ENCODE measurements around the gene NR1H4.
"Not testable (repeated sequence)": the region's sequence is repeated elsewhere in the genome, so short reads cannot be mapped to it uniquely, and the experiment has no call there.

Gene NR1H4

DNA sequence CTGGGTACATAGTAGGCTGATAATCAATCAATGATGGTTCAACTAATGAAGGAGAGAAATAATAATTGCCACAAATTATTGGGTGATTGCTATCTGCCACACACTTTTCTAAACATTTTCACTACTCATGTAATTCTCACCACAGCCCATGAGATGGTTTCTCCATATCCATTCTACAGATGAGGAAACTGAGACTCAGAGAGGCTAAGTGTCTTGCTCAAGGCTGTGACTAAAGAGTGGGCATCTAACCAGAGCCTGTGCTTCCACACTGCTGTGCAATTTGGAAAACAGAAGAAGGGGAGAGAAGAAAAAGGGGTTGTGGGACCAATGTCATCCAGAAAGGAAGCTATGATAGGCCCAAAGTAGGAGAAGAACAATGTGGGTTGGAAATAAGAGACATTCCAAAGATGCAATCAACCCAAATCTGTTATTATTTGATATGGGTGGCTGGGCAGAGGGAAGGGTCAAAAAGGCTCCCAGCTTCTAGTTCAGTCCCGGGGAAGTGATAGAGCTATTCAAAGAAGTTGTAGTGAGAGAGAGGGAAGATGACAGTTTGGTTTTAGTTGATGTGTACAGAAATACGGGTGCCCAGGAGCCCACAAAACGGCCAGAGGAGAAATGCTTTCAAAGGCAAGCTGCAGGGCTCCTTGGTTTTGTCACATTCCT is 483 bp upstream of the NR1H4 start:
- no peak for DNase-seq

DNA sequence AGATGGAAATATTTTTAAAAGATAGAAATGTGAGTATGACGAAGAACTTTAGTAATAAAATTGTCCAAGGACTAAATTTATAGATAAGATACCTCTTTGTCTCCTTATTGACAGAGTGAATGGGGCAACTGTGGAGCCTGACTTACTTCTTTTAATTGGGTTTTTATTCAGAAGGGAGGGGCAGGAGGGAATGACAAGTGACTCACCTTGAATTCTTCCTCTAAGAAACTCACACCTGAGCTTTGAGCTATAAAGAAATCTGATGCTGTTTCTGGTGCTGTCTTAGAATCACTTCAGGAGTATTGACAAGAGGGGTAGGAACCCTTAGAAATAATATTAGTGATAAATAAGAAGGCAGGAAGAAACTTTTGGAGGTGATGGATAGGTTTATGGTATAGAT is 951 bp downstream of the NR1H4 start:
- DNase-seq = no peak

DNA sequence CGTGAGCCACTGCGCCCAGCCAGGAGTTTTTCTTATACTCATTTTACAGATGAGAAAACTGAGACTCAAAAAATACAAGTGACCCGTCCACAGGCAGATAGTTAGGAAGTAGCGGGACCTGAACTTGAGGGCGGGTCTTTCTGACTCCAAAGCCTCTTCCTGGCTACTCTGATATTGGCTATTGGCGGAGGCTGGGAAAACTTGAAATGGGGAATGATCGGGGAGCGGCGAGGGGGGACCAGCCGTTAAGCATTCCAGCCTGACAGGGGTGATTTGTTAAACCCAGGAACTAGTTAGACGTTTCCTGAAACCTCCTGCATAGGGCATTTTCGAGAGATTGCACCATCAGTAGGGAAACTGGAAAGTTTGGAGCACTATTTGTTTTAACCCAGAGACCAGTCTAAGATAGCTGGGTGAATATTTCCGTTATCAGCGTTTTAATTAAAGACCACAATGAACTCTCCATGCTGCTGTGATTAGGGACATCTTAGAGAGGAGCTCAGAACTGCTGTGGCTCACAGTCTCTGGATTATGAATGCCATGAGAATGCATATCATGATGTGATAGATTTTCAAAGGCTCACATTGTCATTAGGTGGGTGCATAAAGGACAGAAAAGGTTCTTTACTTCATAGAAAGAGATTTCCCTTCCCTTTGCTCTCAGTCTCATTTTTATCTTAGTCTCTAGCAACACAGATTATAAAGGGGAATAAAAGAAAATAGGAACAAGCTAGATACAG is 2.5 kb downstream of the NR1H4 start:
- no peak for DNase-seq

- DNase-seq = no peak
These were observed 7.4 kb downstream of the NR1H4 start for GRCh38 chr12:100481021-100481420.

DNA sequence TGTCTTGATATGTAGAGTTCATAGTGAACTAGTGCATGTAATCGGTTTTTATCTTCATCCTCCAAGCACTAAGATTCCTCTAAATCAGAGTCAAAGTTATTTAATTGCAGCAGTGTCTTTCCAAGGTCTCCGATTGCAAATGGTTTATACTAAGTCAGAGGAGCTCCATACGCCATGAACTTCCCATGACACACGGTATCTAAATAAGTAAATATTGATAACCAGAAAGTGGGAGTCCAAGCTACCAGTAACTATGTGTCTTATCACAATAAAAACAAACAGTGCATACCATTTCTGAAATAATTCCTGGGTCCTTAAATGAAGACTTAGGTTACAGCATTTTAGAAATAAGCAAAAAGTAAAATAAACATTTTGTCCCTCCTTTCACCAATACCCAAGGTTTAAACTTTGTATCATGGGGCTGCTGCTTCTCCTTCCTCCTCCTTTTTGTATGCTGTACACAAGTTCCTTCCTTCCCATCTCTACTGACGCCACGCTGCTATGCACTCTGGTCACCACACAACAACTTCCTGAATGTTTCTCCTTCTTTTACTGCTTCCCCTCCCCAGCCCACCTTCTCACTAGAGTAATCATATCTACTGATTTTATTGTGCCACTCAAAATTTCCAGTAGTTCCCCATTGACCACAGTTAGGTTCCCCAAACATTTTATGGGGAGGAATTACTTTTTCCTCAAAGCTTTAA is 10.7 kb downstream of the NR1H4 start:
- no peak for DNase-seq

- no peak for DNase-seq
These were observed 11.3 kb downstream of the NR1H4 start for GRCh38 chr12:100484891-100485471.

DNA sequence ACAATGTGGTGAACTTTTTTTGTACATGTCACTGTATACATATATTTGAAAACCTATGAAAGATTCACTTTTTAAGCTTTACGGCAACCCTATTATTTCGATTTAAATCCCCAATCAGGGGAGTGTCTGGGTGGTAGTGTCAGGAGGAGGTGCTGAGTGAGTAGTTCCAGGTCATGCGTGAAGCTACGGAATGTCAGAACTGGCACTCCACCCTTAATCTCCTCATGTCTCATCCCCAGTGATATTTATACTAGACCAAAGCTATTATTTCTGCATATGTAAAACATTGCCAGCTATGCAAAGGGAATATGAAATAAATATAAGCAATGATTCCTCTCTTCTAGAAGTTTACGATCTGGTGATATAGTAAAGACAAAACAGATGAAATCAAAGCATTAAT is 12.3 kb downstream of the NR1H4 start:
- no peak for DNase-seq

- DNase-seq = no peak
These were observed 15.7 kb downstream of the NR1H4 start for GRCh38 chr12:100489251-100489820.

GRCh38 chr12:100490056-100490455 is 16.4 kb downstream of the NR1H4 start:
- DNase-seq = no peak

GRCh38 chr12:100491104-100491503 is 17.4 kb downstream of the NR1H4 start:
- DNase-seq = no peak

DNA sequence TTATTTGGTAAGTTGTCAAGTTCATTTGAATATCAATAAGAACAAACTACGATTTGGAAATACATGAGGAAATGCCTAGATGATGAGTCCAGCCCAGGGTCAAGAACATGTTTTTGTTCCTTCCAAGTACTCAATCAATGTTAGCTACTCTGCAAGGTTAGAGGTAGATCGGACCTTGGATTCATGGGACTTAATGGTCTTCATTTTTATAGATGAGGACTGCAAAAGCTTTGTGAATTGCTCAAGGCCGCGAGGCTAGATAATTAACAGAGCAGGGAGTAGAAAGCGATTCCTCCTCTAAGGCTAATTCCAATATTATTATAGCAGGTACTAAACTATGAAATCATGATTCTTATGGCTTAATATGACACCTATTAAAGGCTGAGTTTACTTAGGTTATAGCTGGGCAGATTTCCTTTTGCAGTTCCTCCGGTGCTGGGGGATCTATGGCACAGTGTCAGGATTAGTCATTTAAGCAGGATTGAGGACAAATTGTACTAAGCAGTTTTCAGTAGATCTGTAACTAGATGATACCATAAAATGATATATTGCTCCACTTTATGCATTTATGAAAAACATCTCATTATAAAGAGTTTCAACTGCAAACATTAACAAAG is 19.8 kb downstream of the NR1H4 start:
- DNase-seq = no peak

GRCh38 chr12:100494026-100494425 is 20.4 kb downstream of the NR1H4 start:
- DNase-seq = no peak

DNA sequence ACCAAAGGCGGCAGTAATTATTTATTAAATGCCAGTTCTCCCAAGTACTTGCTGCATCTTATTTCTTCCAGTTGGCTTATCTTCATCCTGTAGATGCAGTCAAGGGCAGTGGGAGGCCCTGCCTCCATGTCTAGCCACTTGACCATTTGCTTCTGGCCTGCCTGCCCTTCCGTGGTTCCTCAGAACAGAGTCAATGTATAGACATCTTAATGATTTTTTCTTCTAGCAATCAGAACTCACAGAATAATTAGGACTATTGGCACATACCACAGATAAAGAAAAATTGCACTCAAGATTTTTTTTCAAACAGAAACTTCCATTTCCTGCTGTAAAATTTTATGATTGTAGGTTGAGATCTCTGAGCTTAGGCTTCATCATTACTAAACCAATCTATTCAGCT is 20.9 kb downstream of the NR1H4 start:
- DNase-seq = no peak

DNA sequence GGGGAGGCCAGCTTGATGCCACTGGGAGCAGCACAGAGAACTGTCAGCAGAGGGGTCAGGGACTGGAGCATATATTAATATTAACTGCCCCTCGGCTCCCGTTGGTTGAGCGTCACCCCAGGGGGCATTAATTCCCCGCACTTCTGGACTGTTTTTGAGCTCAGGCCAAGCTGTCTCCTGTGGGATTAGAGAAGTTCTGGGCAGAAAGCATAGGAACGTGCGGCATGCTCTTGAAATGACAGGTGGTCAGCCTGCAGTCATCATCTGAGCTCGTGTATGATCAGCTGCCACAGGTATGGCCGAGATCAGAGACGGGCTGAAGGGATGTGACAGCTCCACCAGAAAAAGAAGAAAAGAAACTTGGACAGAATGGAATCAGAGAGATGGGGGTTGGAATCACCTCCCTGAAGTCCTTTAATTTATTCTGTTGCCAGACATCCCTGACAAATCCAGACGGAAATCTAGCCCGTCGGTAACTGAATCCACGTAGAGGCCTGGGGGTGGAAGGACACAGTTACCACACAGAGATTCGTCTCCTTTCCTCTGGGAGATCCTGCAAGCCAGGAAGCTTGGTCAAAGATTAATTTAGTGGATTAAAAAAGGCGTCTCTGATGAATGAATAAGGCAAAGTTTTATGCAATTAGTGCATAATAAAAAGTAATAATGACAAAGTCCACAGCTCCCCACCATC is 23.6 kb downstream of the NR1H4 start:
- DNase-seq = no peak

DNA sequence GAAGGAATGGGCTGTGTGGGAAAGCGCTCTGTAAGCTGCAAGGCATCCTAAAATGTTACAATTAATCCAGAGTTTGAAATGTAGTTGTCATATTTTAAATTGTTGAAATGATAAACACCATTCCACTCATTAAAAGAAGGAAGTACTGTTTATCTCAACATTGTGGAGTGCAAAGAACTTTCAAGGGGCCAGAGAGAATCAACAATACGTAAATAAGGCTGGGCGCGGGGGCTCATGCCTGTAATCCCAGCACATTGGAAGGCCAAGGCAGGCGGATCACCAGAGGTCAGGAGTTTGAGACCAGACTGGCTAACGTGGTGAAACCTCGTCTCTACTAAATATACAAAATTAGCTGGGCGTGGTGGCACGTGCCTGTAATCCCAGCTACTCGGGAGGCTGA is 24.5 kb downstream of the NR1H4 start:
- DNase-seq = no peak

DNA sequence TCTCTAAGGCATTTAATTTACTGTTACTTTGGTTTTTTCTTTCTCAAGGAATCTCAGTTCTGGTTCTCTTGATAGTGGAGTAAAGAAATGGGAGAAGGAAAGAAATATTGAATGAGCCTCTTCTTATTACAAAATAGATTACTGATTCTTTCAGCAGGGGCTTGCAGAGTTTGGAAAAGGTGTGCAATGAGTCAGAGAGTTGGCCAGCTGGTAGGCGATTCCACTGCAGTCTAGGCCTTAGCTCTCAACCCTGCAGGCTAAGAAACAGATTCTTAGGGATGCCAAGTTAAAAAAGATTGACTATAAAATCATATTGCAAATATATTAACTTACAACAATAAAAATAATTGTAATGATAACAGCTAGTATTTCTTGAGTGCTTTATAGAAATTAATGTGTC is 25.8 kb downstream of the NR1H4 start:
- no peak for DNase-seq

DNA sequence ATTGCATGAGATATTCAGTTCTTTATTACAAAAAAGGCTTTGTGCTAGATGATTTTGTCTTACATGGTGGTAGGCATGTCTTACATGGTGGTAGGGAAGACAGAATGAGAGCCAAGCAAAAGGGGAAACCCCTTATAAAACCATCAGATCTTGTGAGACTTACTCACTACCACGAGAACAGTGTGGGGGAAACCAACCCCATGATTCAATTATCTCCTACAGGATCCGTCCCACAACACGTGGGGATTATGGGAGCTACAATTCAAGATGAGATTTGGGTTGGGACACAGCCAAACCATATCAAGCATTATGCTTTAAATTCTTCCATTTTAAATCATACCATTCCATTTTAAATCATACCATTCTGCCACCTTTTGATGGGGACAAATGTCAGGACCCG is 29.1 kb downstream of the NR1H4 start:
- DNase-seq = not testable (repeated sequence)

DNA sequence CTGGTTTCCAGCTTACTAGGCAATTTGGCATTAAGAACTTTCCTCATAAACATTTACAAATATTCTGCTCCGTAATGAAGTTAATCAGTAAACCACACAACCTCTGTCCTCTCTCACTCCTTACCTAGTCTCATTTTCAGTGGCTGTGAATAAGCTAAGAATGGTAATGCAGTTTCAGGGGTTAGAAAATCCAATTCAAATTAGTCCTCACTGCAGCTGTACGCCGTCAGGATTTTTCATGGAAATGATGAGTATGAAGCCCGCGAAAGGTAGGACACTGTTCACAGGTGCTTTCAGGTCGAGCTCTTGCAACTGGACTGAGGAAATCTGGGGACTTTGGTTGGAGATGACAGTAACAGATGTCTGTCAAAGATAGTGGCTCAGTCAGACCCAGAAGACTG is 29.6 kb downstream of the NR1H4 start:
- DNase-seq = no peak

DNA sequence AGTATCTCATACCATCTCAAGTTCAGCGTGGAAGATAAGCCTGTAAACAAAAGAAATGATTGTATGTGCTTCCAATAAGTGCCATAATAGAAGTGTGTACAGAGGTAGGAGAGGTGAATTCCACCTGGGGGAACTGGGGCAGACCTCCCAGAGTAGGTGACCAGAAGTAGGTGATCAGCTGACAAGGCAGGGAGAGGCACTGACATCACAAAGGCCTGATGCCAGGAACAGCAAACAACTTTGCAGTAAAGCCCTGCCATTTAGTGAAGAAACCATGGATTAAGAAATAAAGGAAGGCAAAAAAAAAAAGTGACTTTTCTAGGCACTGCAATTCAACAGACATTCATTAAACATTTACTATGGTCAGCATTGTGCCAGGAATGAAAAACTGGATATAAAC is 31.1 kb downstream of the NR1H4 start:
- no peak for DNase-seq

GRCh38 chr12:100508751-100509150 is 35.1 kb downstream of the NR1H4 start:
- DNase-seq = no peak

DNA sequence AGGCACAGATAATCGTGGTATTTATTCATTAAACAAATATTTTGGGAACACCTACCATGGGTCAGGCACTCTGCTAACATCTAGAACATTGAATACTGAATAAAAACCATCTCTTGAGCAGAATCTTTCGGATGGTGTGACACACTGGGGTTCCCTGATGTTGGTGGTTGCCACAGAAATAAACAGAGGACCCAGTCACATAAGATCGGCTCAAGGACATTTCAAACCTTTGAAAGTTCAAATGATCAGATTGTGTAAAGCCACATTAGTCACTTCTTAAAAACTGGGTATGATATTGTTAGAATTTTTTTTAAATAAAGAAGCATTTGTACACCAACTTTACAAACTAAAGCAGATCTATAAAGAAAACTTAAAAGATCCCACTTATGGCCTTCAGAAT is 39.0 kb downstream of the NR1H4 start:
- no peak for DNase-seq

DNA sequence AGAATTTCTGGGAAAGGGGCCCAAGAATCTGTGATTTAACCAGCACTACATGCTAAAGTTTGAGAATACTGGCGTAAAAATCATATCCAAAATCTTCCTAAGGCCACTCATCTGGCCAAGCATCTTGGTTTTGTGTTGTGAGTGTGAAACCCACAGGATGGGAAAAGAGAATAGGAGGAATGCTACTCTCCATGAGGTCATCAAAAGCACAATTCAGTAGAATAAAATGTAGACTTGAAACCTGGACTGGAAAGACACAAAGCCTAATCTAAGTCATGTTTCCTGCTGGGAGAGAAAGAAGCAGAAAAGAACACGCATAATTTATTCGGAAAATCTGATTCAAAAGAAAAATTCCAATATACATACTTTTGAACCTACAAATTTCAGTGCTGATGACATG is 42.3 kb downstream of the NR1H4 start:
- DNase-seq = no peak

Data from activated CD4-positive, CD25-positive, alpha-beta regulatory T cell treated with anti-CD3 and anti-CD28 coated beads, Interleukin-2, amount 50 U/mL, for 72 hours (primary cell).